Activated CD4-positive, alpha-beta memory T cell treated with anti-CD3 and anti-CD28 coated beads for 36 hours (primary cell): ENCODE data around the gene EIF4EBP3. TPM values are rescaled to one million over a fixed set of nuclear protein-coding genes. Genes with fewer than 3 reads are reported as not detected.

Experiments
- CTCF ChIA-PET: fragments of 350-600 bp; sonication (Branson Sonifier 250); formaldehyde crosslinking; loops from one replicate; lab custom pipeline; 2021; ENCODE audit warnings: antibody characterized with exemption, inconsistent platforms; lab: Charles Lee
- POLR2A ChIA-PET: fragments of 350-600 bp; sonication (Branson Sonifier 250); formaldehyde crosslinking; loops from one replicate; lab custom pipeline; 2021; ENCODE audit warnings: antibody characterized with exemption; lab: Charles Lee
- DNase-seq: peaks from one replicate; pipeline ENCODE4 v3.0.0-alpha.2; 2020
- H3K27ac Mint-ChIP-seq: one replicate; pipeline ENCODE4 v1.8.0; 2021; ENCODE audit warnings: mixed read lengths
- H3K27me3 Mint-ChIP-seq: one replicate; pipeline ENCODE4 v1.8.0; 2021; ENCODE audit warnings: mixed read lengths
- H3K36me3 Mint-ChIP-seq: one replicate; pipeline ENCODE4 v1.8.0; 2021; ENCODE audit warnings: mixed read lengths
- H3K4me1 Mint-ChIP-seq: one replicate; pipeline ENCODE4 v1.8.0; 2021; ENCODE audit warnings: low read depth, mixed read lengths
- H3K4me3 Mint-ChIP-seq: one replicate; pipeline ENCODE4 v1.8.0; 2021; ENCODE audit warnings: mild to moderate bottlenecking, mixed read lengths
- H3K9me3 Mint-ChIP-seq: one replicate; pipeline ENCODE4 v1.8.0; 2021; ENCODE audit warnings: mixed read lengths
- intact Hi-C: fragments of 100-400 bp; cut with micrococcal nuclease; formaldehyde crosslinking; loops from one replicate; pipeline ENCODE4 v1.15.1; 2023
- total RNA-seq, 2 experiments: library from RNA; stranded (reverse); gene quantifications; one replicate each; pipeline ENCODE4 v1.2.3, GENCODE V29; 2021

EIF4EBP3 gene
- total RNA-seq, 2 experiments from 2014 or later = 15.7 to 16.6 TPM

DNA sequence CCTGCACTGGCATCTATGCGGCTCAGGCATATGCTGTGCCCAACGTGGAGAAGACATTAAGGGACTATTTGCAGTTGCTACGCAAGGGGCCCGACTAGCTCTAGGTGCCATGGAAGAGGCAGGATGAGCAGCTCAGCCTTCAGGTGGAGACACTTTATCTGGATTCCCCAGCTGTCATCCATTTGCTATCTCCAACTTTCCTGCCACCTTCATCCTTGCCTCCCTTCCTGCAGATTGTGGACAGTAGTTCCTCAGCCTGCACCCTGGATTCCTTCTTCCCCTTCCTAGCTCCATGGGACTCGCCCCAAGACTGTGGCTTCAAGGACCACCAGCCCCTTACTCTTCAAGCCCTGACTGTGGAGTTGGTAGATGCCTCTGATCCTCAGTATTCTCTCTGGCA lies 19.2 kb downstream of the EIF4EBP3 start:
- no peak for DNase-seq
- H3K36me3 Mint-ChIP-seq = peaks cover 23% of the 10 kb centered on the region
- ChIA-PET POLR2A (no interaction called here), CTCF (interaction anchor here (2.3 to 4.4 kb wide), 2 partner anchors 19 to 68 kb away, joined by 14 to 24 read pairs; partner anchors contain the start of gene EIF4EBP3)
- H3K27ac Mint-ChIP-seq = peak overlapping the region; percentile 49
- intact Hi-C loops = no loop called here
- H3K9me3 Mint-ChIP-seq = no peaks in the 10 kb centered on the region
- no peaks in the 10 kb centered on the region for H3K27me3 Mint-ChIP-seq
- H3K4me3 Mint-ChIP-seq = peak overlapping the region; percentile 10
- peaks cover 56% of the 10 kb centered on the region for H3K4me1 Mint-ChIP-seq

DNA sequence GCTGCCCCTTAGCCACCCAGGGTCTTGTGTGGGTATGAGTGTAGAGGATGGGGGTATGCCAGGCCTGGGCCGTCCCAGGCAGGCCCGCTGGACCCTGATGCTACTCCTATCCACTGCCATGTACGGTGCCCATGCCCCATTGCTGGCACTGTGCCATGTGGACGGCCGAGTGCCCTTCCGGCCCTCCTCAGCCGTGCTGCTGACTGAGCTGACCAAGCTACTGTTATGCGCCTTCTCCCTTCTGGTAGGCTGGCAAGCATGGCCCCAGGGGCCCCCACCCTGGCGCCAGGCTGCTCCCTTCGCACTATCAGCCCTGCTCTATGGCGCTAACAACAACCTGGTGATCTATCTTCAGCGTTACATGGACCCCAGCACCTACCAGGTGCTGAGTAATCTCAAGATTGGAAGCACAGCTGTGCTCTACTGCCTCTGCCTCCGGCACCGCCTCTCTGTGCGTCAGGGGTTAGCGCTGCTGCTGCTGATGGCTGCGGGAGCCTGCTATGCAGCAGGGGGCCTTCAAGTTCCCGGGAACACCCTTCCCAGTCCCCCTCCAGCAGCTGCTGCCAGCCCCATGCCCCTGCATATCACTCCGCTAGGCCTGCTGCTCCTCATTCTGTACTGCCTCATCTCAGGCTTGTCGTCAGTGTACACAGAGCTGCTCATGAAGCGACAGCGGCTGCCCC lies 19.8 kb downstream of the EIF4EBP3 start:
- Mint-ChIP-seq H3K27me3 (no peaks in the 10 kb centered on the region), H3K36me3 (peaks cover 23% of the 10 kb centered on the region), H3K4me3 (peak overlapping the region; percentile 10), H3K9me3 (no peaks in the 10 kb centered on the region), H3K4me1 (peaks cover 56% of the 10 kb centered on the region), H3K27ac (peak overlapping the region; percentile 18)
- ChIA-PET POLR2A (no interaction called here), CTCF (interaction anchor here (2.3 kb wide), 1 partner anchor 68 kb away, joined by 14 read pairs; no protein-coding TSS in a partner anchor)
- DNase-seq = no peak
- intact Hi-C loops = no loop called here

DNA sequence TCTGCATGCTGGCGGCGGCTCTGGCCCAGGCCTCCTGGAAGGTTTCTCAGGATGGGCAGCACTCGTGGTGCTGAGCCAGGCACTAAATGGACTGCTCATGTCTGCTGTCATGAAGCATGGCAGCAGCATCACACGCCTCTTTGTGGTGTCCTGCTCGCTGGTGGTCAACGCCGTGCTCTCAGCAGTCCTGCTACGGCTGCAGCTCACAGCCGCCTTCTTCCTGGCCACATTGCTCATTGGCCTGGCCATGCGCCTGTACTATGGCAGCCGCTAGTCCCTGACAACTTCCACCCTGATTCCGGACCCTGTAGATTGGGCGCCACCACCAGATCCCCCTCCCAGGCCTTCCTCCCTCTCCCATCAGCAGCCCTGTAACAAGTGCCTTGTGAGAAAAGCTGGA lies 20.4 kb downstream of the EIF4EBP3 start:
- CTCF ChIA-PET = no interaction called here
- no peak overlapping the region for H3K4me3 Mint-ChIP-seq
- H3K27me3 Mint-ChIP-seq = no peaks in the 10 kb centered on the region
- intact Hi-C loops = no loop called here
- H3K4me1 Mint-ChIP-seq = peaks cover 52% of the 10 kb centered on the region
- H3K9me3 Mint-ChIP-seq = no peaks in the 10 kb centered on the region
- peaks cover 23% of the 10 kb centered on the region for H3K36me3 Mint-ChIP-seq
- POLR2A ChIA-PET = no interaction called here
- no peak for DNase-seq
- peak overlapping the region; percentile 50 for H3K27ac Mint-ChIP-seq

DNA sequence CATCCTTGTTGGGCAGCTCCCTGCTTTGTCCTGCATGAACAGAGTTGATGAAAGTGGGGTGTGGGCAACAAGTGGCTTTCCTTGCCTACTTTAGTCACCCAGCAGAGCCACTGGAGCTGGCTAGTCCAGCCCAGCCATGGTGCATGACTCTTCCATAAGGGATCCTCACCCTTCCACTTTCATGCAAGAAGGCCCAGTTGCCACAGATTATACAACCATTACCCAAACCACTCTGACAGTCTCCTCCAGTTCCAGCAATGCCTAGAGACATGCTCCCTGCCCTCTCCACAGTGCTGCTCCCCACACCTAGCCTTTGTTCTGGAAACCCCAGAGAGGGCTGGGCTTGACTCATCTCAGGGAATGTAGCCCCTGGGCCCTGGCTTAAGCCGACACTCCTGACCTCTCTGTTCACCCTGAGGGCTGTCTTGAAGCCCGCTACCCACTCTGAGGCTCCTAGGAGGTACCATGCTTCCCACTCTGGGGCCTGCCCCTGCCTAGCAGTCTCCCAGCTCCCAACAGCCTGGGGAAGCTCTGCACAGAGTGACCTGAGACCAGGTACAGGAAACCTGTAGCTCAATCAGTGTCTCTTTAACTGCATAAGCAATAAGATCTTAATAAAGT lies 21.1 kb downstream of the EIF4EBP3 start:
- Mint-ChIP-seq H3K36me3 (peaks cover 23% of the 10 kb centered on the region), H3K4me1 (peaks cover 49% of the 10 kb centered on the region), H3K27ac (peak overlapping the region; percentile 91), H3K9me3 (no peaks in the 10 kb centered on the region), H3K27me3 (no peaks in the 10 kb centered on the region), H3K4me3 (no peak overlapping the region)
- ChIA-PET CTCF (interaction anchor here (1.0 to 2.3 kb wide), 3 partner anchors 21 to 324 kb away, joined by 3 to 6 read pairs (median 4); partner anchors contain the start of genes ANKHD1 and EIF4EBP3), POLR2A (interaction anchor here (1.3 kb wide), 1 partner anchor 11 kb away, joined by 3 read pairs; the partner anchor contains the start of gene SRA1)
- intact Hi-C loops = no loop called here
- no peak for DNase-seq

DNA sequence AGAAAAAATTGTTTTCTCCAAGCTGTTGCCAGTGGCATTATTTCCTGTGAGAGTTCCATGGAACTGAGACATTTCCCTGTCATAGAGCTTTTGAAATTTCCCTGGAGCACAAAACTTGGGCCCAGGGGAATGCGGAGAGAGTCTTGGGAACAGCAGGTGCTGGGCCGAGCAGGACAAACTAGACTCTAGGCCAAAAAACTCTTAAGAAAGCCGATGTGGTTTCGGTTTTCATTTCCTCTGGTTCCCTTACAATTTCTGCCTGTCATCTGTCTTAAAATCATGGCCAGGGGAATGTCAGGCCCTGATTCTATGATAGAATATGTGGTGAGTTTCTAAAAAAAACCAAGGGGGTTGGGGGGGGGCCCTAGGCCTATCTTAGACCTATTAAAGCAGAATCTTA lies 21.7 kb downstream of the EIF4EBP3 start:
- no peaks in the 10 kb centered on the region for H3K27me3 Mint-ChIP-seq
- H3K9me3 Mint-ChIP-seq = no peaks in the 10 kb centered on the region
- H3K27ac Mint-ChIP-seq = peak overlapping the region; percentile 91
- H3K4me1 Mint-ChIP-seq = peaks cover 49% of the 10 kb centered on the region
- DNase-seq = no peak
- intact Hi-C loops = no loop called here
- ChIA-PET POLR2A (interaction anchor here (1.3 kb wide), 1 partner anchor 12 kb away, joined by 3 read pairs; the partner anchor contains the start of gene SRA1), CTCF (interaction anchor here (0.6 to 2.3 kb wide), 6 partner anchors 22 to 325 kb away, joined by 3 to 7 read pairs (median 4); partner anchors contain the start of genes ANKHD1 and EIF4EBP3)
- peak overlapping the region; percentile 56 for H3K4me3 Mint-ChIP-seq
- peaks cover 23% of the 10 kb centered on the region for H3K36me3 Mint-ChIP-seq

DNA sequence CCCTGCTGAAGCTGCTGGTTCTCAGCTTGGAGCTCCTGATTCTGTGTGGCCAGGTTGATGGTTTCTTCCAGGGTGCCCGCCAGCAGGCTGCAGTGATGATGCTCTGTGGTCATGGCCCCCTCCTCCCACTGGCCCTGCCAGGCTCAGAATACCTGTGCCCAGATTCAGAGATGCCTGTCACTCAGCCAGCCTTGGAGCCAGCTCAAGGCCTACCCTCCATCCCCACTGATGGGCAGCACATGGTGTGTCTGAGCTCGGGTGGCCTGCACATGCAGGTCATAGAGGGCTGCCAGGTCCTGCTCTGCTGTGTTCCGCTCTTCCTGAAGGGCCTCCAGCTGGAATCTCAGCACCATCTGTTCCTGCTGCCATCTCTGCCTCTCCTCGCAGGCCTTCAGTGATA lies 22.6 kb downstream of the EIF4EBP3 start:
- H3K4me3 Mint-ChIP-seq = no peak overlapping the region

DNA sequence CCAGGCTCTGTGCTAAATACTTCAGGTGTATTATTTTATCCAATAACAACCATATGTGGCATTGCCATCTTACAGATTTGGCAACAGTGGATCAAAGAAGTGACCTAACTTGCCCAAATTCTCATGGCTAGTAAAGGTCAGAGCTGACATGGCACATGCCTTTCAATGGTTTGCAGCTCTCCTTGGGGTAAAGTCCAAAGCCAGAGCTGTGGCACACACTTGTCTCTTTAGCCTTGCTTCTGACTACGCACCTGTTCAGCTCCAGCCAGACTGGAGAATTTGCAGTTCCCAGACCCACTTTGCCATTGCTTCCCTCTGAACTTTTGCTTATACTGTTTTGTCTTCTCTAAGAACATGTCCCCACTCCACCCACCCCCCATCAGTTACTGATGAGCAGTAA lies 23.0 kb downstream of the EIF4EBP3 start:
- DNase-seq = no peak
- Mint-ChIP-seq H3K9me3 (no peaks in the 10 kb centered on the region), H3K4me3 (no peak overlapping the region), H3K36me3 (peaks cover 20% of the 10 kb centered on the region), H3K27ac (peak overlapping the region; percentile 91), H3K4me1 (peaks cover 47% of the 10 kb centered on the region), H3K27me3 (no peaks in the 10 kb centered on the region)
- ChIA-PET POLR2A (interaction anchor here (0.8 kb wide), 1 partner anchor 23 kb away, joined by 3 read pairs; the partner anchor contains the start of gene EIF4EBP3), CTCF (interaction anchor here (0.5 to 2.3 kb wide), 4 partner anchors 23 to 149 kb away, joined by 3 to 7 read pairs (median 4); partner anchors contain the start of genes EIF4EBP3, IK and NDUFA2)
- intact Hi-C loops = no loop called here

More for the DNA sequence above, 22.6 kb downstream of the EIF4EBP3 start:
- intact Hi-C loops = no loop called here
- no peak for DNase-seq
- peak overlapping the region; percentile 91 for H3K27ac Mint-ChIP-seq
- CTCF ChIA-PET = interaction anchor here (0.5 to 2.3 kb wide), 3 partner anchors 23 to 77 kb away, joined by 3 to 7 read pairs (median 6); partner anchors contain the start of genes EIF4EBP3, IK and NDUFA2
- H3K4me1 Mint-ChIP-seq = peaks cover 49% of the 10 kb centered on the region
- no peaks in the 10 kb centered on the region for H3K9me3 Mint-ChIP-seq
- H3K36me3 Mint-ChIP-seq = peaks cover 20% of the 10 kb centered on the region
- POLR2A ChIA-PET = interaction anchor here (1.3 kb wide), 1 partner anchor 13 kb away, joined by 3 read pairs; the partner anchor contains the start of gene SRA1
- H3K27me3 Mint-ChIP-seq = no peaks in the 10 kb centered on the region

DNA sequence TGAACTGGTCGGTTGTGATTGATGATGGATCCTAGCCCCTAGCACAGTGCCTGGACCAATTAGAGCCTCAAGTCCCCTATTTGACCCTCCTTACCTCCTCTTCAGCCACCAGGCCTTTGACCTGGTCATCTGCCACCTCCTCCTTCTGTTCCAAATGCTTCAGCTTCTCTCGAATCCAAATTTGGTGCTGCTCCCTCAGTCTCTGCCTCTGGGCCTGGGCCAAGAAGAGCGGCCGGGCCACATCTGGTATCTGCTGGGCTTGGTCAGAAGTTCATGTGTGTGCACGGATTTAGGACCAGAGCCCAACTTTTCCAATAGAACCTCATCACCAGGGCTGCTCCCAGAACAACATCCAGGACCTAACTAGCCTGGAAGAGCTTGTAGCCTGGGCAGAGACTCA lies 23.6 kb downstream of the EIF4EBP3 start:
- Mint-ChIP-seq H3K4me3 (no peak overlapping the region), H3K27ac (no peak overlapping the region), H3K9me3 (no peaks in the 10 kb centered on the region), H3K4me1 (peaks cover 41% of the 10 kb centered on the region), H3K36me3 (peaks cover 20% of the 10 kb centered on the region), H3K27me3 (no peaks in the 10 kb centered on the region)
- intact Hi-C loops = no loop called here
- no peak for DNase-seq
- CTCF ChIA-PET = interaction anchor here (0.6 to 1.7 kb wide), 3 partner anchors 64 to 219 kb away, joined by 3 to 5 read pairs (median 4); no protein-coding TSS in a partner anchor
- POLR2A ChIA-PET = interaction anchor here (0.8 kb wide), 1 partner anchor 24 kb away, joined by 3 read pairs; the partner anchor contains the start of gene EIF4EBP3

DNA sequence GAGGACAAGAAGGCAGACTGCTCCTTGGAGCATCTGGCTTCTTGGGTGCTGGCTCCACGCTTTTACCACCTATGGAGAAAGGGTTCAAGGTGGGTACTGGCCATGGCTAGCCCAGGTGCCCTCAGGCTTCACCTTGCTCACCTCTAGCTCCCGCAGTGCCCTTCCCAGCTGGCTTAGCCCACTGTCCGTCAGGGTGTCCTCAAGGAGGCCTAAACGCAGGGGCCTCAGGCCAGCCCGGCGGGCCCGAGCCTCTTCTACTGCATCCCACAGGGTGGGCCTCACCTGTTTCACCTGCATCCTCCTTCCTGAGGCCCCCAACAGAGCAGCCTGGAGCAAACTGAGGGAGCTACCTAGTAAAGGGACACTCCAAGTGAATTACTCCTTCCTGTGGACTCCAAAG lies 26.2 kb downstream of the EIF4EBP3 start:
- POLR2A ChIA-PET = no interaction called here
- no peaks in the 10 kb centered on the region for H3K9me3 Mint-ChIP-seq
- intact Hi-C loops = no loop called here
- H3K4me3 Mint-ChIP-seq = no peak overlapping the region
- peaks cover 3% of the 10 kb centered on the region for H3K36me3 Mint-ChIP-seq
- DNase-seq = no peak
- peaks cover 16% of the 10 kb centered on the region for H3K4me1 Mint-ChIP-seq
- CTCF ChIA-PET = no interaction called here
- no peaks in the 10 kb centered on the region for H3K27me3 Mint-ChIP-seq
- no peak overlapping the region for H3K27ac Mint-ChIP-seq

DNA sequence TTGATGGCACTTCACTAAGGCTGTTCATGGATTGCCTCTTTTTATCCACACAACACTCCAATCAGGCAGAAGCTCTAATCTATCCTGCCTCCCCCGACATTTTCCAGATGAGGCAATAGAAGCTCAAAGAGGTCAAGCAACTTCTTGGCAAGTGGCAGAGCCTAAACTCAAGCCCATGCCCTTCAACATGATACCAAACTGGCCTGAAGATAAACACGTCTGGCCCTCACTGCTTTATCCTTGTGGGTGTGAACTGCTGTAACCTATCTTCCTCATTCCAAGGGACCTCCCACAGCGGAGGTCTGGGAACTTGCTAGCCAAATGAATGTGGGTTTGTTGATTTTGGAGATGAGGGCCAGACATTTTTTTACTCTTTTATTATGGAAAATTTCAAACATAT lies 26.7 kb downstream of the EIF4EBP3 start:
- H3K4me1 Mint-ChIP-seq = peaks cover 11% of the 10 kb centered on the region
- intact Hi-C loops = no loop called here
- ChIA-PET POLR2A (no interaction called here), CTCF (interaction anchor here (0.7 kb wide), 1 partner anchor 140 kb away, joined by 3 read pairs; no protein-coding TSS in a partner anchor)
- no peaks in the 10 kb centered on the region for H3K9me3 Mint-ChIP-seq
- no peak overlapping the region for H3K4me3 Mint-ChIP-seq
- peaks cover 2% of the 10 kb centered on the region for H3K36me3 Mint-ChIP-seq
- no peak overlapping the region for H3K27ac Mint-ChIP-seq
- H3K27me3 Mint-ChIP-seq = no peaks in the 10 kb centered on the region
- no peak for DNase-seq

DNA sequence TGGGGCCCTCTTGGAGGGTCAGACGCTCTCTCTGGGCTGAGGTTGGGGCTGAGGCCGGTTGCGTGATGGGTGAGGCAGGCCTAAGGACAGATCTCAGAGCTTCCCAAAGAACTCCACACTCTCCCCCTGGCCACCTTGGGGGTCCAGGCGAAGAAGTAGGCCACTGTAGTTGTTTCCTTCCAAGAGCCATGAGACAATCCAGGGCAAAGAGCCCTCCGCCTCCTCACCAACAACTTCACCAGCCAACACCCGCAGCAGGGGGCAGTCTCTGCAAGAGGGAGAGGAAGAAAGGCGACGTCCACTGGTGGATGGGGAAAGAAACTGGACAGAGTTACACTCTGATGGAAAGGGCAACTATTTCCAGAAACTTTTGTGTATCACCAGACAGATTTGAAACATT lies 27.8 kb downstream of the EIF4EBP3 start:
- peak; percentile 35 for DNase-seq
- Mint-ChIP-seq H3K9me3 (no peaks in the 10 kb centered on the region), H3K4me1 (peaks cover under 1% of the 10 kb centered on the region), H3K27ac (no peak overlapping the region), H3K4me3 (no peak overlapping the region), H3K27me3 (peaks cover 1% of the 10 kb centered on the region), H3K36me3 (peaks cover under 1% of the 10 kb centered on the region)
- ChIA-PET CTCF (interaction anchor here (1.2 kb wide), 1 partner anchor 54 kb away, joined by 4 read pairs; no protein-coding TSS in a partner anchor), POLR2A (interaction anchor here (0.6 kb wide), 1 partner anchor 100 kb away, joined by 7 read pairs; no protein-coding TSS in a partner anchor)
- intact Hi-C loops = no loop called here
